Neural crest cell (in vitro differentiated cells): ENCODE measurements around the gene NPHS1. TPM values are rescaled to one million over a fixed set of nuclear protein-coding genes. Genes with fewer than 3 reads are reported as not detected.
"Not testable (repeated sequence)": the region's sequence is repeated elsewhere in the genome, so short reads cannot be mapped to it uniquely, and the experiment has no call there.

Experiments
- DNase-seq: peaks from one replicate; pipeline ENCODE4 v3.0.0; 2021; ENCODE audit warnings: low read depth, mixed read lengths, low spot score
- H3K27ac Mint-ChIP-seq: one replicate; pipeline ENCODE4 v1.8.0; 2021; ENCODE audit warnings: mild to moderate bottlenecking, mixed read lengths; ENCODE audit not compliant: unreplicated experiment
- H3K27me3 Mint-ChIP-seq: 2 replicates; pipeline ENCODE4 v1.8.0; 2021; ENCODE audit warnings: low read depth, mild to moderate bottlenecking, mixed read lengths
- H3K36me3 Mint-ChIP-seq: 2 replicates; pipeline ENCODE4 v1.8.0; 2021; ENCODE audit warnings: low read depth, mild to moderate bottlenecking, mixed read lengths
- H3K4me1 Mint-ChIP-seq: 2 replicates; pipeline ENCODE4 v1.8.0; 2021; ENCODE audit warnings: mixed read lengths
- H3K4me3 Mint-ChIP-seq: one replicate; pipeline ENCODE4 v1.8.0; 2021; ENCODE audit warnings: mild to moderate bottlenecking, mixed read lengths
- H3K9me3 Mint-ChIP-seq: 2 replicates; pipeline ENCODE4 v1.8.0; 2021; ENCODE audit warnings: mixed read lengths
- total RNA-seq: library from RNA; stranded (reverse); gene quantifications from 2 replicates; pipeline ENCODE4 v1.2.1, GENCODE V29; 2021
- TF ChIP-seq, protein P1 (sequence below): fragments of 200-600 bp; sonication (generic); conservative IDR thresholded peaks from 2 replicates; pipeline ENCODE4 v1.5.0; 2021; ENCODE audit warnings: antibody characterized with exemption, mild to moderate bottlenecking

NPHS1 gene
- total RNA-seq, 1 donor from 2014 or later: not detected

DNA sequence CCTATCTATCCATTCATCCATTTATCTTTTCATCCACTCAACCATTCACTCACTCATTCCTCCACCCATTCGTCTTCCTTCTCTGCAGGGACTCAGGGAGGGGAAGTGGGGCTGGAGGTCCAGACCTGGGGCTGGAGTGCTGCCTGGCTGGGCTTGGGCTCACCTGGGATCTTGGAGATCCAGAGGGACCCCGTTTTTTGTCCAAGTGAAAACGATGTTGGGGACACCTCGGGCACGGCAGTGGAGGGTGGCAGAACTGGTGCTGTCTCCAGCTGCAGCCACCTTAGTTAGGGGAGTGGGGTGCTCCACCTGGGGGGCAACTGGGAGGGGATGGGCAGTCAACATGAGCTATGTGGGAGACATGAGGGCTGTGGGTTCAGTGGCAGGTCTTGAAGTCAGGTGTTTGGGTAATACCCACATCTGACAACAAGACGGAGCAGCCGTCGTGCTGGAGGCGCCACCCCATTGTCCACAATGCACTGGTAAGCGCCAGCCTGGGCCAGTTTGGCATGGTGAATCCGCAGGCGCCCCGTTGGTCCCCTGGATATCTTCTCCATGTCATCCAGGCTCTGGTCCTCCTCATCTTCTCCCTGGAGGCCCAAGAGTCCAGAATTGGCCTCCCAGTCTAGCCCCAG lies 10.2 kb downstream of the NPHS1 start:
- peaks cover 8% of the 10 kb centered on the region for H3K9me3 Mint-ChIP-seq
- TF ChIP-seq, protein P1, sequence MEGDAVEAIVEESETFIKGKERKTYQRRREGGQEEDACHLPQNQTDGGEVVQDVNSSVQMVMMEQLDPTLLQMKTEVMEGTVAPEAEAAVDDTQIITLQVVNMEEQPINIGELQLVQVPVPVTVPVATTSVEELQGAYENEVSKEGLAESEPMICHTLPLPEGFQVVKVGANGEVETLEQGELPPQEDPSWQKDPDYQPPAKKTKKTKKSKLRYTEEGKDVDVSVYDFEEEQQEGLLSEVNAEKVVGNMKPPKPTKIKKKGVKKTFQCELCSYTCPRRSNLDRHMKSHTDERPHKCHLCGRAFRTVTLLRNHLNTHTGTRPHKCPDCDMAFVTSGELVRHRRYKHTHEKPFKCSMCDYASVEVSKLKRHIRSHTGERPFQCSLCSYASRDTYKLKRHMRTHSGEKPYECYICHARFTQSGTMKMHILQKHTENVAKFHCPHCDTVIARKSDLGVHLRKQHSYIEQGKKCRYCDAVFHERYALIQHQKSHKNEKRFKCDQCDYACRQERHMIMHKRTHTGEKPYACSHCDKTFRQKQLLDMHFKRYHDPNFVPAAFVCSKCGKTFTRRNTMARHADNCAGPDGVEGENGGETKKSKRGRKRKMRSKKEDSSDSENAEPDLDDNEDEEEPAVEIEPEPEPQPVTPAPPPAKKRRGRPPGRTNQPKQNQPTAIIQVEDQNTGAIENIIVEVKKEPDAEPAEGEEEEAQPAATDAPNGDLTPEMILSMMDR: no peak
- no peak overlapping the region for H3K4me3 Mint-ChIP-seq
- H3K27ac Mint-ChIP-seq: no peak overlapping the region
- H3K27me3 Mint-ChIP-seq: peaks cover 78% of the 10 kb centered on the region
- no peak for DNase-seq
- H3K36me3 Mint-ChIP-seq: peaks cover 2% of the 10 kb centered on the region
- H3K4me1 Mint-ChIP-seq: peaks cover 15% of the 10 kb centered on the region

DNA sequence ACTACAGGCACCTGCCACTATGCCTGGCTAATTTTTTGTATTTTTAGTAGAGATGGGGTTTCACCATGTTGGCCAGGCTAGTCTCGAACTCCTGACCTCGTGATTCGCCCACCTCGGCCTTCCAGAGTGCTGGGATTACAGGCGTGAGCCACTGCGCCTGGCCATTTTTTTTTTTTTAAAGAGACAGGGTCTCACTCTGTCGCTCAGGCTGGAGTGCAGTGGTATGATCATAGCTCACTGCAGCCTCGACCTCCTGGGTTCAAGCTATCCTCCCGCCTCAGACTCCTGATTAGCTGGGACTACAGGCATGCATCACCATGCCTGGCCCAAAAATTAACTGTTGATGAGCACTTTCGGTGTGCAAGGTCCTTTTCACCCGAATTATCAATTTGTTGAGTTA lies 16.2 kb downstream of the NPHS1 start:
- H3K9me3 Mint-ChIP-seq, H3K4me3 Mint-ChIP-seq, H3K4me1 Mint-ChIP-seq, H3K27ac Mint-ChIP-seq, H3K36me3 Mint-ChIP-seq, DNase-seq: not testable (repeated sequence)
- H3K27me3 Mint-ChIP-seq: peaks cover 66% of the 10 kb centered on the region

- TF ChIP-seq, protein P1: no peak
- no peak overlapping the region for H3K4me3 Mint-ChIP-seq
- H3K27me3 Mint-ChIP-seq: peaks cover 74% of the 10 kb centered on the region
Observed at GRCh38 chr19:35833972-35834371, 18.3 kb downstream of the NPHS1 start.

DNA sequence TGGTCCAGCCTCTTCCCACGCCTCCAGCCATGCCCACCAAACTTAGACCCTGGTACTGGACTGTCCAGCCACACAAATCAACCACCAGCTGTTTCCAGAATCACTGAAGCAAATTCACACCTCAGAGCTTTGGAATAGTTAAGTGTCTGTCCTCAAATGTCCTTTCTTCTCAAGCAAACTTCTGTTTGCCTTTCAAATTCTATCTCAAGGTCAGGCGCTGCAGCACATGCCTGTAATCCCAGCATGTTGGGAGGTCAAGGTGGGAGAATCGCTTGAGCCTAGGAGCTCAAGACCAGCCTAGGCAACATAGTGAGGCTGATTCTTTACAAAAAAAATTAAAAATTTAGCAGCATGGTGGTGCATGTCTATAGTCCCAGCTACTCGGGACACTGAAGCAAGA lies 20.2 kb downstream of the NPHS1 start:
- H3K4me1 Mint-ChIP-seq: no peaks in the 10 kb centered on the region
- peaks cover 81% of the 10 kb centered on the region for H3K27me3 Mint-ChIP-seq
- TF ChIP-seq, protein P1: no peak
- no peaks in the 10 kb centered on the region for H3K36me3 Mint-ChIP-seq
- no peak overlapping the region for H3K27ac Mint-ChIP-seq
- H3K4me3 Mint-ChIP-seq: no peak overlapping the region
- no peak for DNase-seq
- no peaks in the 10 kb centered on the region for H3K9me3 Mint-ChIP-seq

More at GRCh38 chr19:35833972-35834371, 18.3 kb downstream of the NPHS1 start:
- H3K36me3 Mint-ChIP-seq: no peaks in the 10 kb centered on the region
- no peak for DNase-seq
- H3K9me3 Mint-ChIP-seq: no peaks in the 10 kb centered on the region
- no peaks in the 10 kb centered on the region for H3K4me1 Mint-ChIP-seq
- no peak overlapping the region for H3K27ac Mint-ChIP-seq

DNA sequence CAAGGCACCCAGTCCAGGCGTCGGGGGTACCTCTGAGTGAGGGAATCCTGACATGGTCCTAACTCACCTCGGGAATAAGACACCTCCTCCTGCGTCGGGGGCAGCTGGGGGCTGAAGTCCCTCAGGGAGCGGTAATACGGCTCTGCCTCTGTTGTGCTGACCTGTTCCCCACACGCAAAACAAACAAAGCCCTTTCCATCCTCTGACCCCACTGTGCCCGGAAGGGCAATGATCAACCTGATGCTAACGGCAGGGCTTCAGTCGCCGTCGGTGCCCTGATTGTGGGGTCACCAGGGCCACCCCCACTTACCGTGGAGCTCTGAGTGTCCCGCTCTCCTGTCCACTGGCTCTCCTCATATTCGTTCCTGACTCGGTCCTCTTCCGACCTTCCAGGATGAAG lies 21.3 kb downstream of the NPHS1 start:
- peaks cover 78% of the 10 kb centered on the region for H3K27me3 Mint-ChIP-seq
- no peak overlapping the region for H3K4me3 Mint-ChIP-seq
- no peaks in the 10 kb centered on the region for H3K36me3 Mint-ChIP-seq
- no peaks in the 10 kb centered on the region for H3K4me1 Mint-ChIP-seq
- no peak overlapping the region for H3K27ac Mint-ChIP-seq
- H3K9me3 Mint-ChIP-seq: no peaks in the 10 kb centered on the region
- TF ChIP-seq, protein P1: no peak
- no peak for DNase-seq

DNA sequence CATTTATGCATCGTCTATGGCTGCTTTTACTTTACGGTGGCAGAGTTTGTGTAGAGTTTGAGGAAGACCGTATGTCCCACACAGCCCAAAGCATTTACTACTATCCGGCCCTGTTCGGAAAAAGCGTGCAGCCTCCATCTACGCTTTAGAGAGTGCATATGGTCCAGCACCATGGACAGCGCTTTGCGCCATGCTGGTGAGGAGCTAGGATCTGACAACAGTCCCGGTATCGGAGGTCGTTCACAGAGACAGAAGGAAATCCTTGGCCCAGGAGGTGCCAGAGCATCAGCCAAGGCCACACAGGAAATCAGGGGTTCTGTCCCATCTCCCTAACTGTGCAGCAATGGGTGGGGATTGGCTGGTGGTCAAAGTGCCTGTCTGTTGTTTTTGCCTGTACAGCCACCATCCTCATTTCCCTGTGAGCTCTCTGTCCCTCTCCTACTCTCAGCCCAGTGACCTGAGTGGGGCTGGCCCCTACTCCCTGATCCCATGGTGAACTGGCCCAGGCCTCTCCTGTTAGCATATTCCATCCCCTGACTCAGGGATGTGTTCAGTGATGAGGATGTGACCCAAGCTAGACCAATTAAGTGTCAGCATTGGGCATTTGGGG lies 23.5 kb downstream of the NPHS1 start:
- H3K4me3 Mint-ChIP-seq: no peak overlapping the region
- DNase-seq: peak; percentile 80
- TF ChIP-seq, protein P1: no peak
- no peak overlapping the region for H3K27ac Mint-ChIP-seq
- H3K27me3 Mint-ChIP-seq: peaks cover 77% of the 10 kb centered on the region
- no peaks in the 10 kb centered on the region for H3K36me3 Mint-ChIP-seq
- H3K4me1 Mint-ChIP-seq: no peaks in the 10 kb centered on the region
- no peaks in the 10 kb centered on the region for H3K9me3 Mint-ChIP-seq
